Activated naive CD8-positive, alpha-beta T cell treated with anti-CD3 and anti-CD28 coated beads for 36 hours (primary cell): Measurements from ENCODE around the gene OXNAD1. TPM values are rescaled to one million over a fixed set of nuclear protein-coding genes. Genes with fewer than 3 reads are reported as not detected.

ENCODE experiments used
- DNase-seq: peaks from one replicate; pipeline ENCODE4 v3.0.0; 2021
- H3K27ac Mint-ChIP-seq: one replicate; pipeline ENCODE4 v1.8.0; 2022; ENCODE audit warnings: mild to moderate bottlenecking, moderate library complexity, mixed read lengths
- H3K27me3 Mint-ChIP-seq: one replicate; pipeline ENCODE4 v1.8.0; 2022; ENCODE audit warnings: mild to moderate bottlenecking, mixed read lengths
- H3K36me3 Mint-ChIP-seq: one replicate; pipeline ENCODE4 v1.8.0; 2021; ENCODE audit warnings: mild to moderate bottlenecking, mixed read lengths
- H3K4me1 Mint-ChIP-seq: one replicate; pipeline ENCODE4 v1.8.0; 2021; ENCODE audit warnings: mixed read lengths
- H3K4me3 Mint-ChIP-seq: one replicate; pipeline ENCODE4 v1.8.0; 2022; ENCODE audit warnings: mild to moderate bottlenecking, moderate library complexity, mixed read lengths
- H3K9me3 Mint-ChIP-seq: one replicate; pipeline ENCODE4 v1.8.0; 2022; ENCODE audit warnings: mixed read lengths
- total RNA-seq, 2 experiments: library from RNA; stranded (reverse); gene quantifications; one replicate each; pipeline ENCODE4 v1.2.3, GENCODE V29; 2021

OXNAD1 gene
- total RNA-seq, 2 experiments from 2014 or later = 37.9 to 41.8 TPM

DNA sequence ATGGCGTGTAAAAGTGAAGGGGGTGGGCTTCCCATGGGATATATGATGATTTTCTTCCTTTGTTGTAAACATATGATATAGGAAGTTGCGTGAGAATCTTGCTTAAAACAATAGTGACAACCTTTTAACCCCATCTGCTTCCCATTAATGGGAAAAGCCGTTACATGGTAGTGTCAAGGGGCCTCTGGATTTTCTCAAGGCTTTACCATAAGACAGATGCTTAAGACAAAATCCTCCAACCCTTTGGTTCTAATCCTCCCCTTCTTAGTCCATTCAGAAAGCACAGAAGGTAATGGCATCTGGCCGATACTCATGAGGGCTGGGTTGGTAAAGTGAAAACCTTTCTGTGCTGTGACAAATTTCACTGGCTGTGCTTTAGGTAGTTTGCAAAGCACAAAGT, 25.2 kb upstream of the OXNAD1 start:
- H3K27me3 Mint-ChIP-seq = no peaks in the 10 kb centered on the region
- no peak for DNase-seq
- H3K36me3 Mint-ChIP-seq = no peaks in the 10 kb centered on the region
- no peak overlapping the region for H3K27ac Mint-ChIP-seq
- peaks cover 4% of the 10 kb centered on the region for H3K4me1 Mint-ChIP-seq
- no peaks in the 10 kb centered on the region for H3K9me3 Mint-ChIP-seq
- no peak overlapping the region for H3K4me3 Mint-ChIP-seq

DNA sequence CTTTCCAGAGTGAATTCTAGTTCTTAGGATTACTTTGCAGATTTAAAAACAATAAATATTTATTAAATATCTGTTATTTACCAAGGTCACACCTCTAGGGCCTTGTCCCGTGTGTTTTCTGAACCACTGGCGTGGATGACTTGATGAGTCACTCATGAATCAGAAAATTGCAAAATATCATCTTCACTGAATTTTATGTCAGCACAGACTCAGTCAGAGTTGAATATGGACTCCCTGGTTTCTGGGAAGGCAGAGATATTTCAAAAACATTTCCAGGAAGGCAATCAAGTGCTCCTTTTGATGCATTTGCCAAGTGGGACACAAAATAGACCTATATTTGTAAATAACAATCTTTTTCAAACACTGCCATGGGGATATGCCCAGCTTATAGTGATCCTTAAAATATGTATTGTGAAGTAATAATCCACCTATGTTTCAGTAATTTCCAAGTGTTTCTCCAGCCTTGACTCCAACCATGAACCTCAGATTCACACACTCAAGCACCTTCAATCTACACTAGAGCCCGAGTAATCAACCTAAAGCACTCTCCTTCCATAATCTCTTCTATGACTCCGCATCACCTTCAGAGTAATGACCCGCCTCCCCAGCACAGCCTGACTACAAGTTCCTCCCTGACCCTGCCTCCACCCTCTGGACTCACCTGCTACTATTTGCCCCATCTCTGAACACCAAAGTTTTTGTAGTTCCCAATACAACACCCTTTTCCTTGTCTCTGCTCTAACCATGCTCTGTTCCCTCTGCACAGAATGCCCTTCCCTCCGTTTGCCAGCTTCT, 24.6 kb upstream of the OXNAD1 start:
- Mint-ChIP-seq H3K36me3 (no peaks in the 10 kb centered on the region), H3K9me3 (no peaks in the 10 kb centered on the region), H3K4me3 (no peak overlapping the region), H3K27me3 (no peaks in the 10 kb centered on the region), H3K27ac (no peak overlapping the region), H3K4me1 (peaks cover 4% of the 10 kb centered on the region)
- no peak for DNase-seq

DNA sequence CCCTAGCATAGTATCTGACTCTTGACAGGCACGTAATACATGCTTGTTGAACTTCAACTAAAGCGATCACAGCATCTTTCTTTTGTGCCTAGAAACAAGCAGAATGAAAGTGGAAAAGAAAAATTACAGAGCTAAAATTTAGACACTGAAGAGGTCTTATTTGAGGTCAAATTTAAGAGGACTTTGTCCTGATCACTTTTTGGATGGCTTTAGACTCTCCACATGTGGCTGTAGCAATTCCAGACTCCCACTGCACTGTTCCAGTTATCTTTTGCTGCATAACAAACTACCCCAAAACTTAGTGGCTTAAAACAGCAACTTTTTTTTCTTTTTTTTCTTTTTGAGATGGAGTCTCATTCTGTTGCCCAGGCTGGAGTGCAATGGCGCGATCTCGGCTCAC, 23.8 kb upstream of the OXNAD1 start:
- Mint-ChIP-seq H3K27me3 (no peaks in the 10 kb centered on the region), H3K9me3 (no peaks in the 10 kb centered on the region), H3K4me3 (no peak overlapping the region), H3K27ac (no peak overlapping the region), H3K4me1 (peaks cover 4% of the 10 kb centered on the region), H3K36me3 (no peaks in the 10 kb centered on the region)
- no peak for DNase-seq

DNA sequence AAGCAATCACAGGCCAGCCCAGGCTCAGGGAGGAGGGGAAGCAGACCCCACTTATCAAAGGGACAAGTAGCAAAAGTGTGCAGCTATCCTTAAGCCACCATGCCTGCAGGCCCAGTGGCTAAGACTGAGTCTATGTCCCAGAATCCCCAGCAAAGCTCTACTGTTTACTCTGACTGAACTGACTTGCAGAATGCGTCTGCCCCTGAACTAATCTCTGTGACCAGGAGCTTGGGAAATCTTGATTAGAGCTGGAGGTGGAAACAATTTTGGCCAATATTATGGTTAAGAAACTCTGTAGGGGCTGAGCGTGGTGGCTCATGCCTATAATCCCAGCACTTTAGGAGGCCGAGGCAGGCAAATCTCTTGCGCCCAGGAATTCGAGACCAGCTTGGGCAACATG, 22.8 kb upstream of the OXNAD1 start:
- Mint-ChIP-seq H3K27me3 (no peaks in the 10 kb centered on the region), H3K27ac (no peak overlapping the region), H3K4me1 (peaks cover 5% of the 10 kb centered on the region), H3K9me3 (no peaks in the 10 kb centered on the region), H3K4me3 (no peak overlapping the region), H3K36me3 (no peaks in the 10 kb centered on the region)
- no peak for DNase-seq

DNA sequence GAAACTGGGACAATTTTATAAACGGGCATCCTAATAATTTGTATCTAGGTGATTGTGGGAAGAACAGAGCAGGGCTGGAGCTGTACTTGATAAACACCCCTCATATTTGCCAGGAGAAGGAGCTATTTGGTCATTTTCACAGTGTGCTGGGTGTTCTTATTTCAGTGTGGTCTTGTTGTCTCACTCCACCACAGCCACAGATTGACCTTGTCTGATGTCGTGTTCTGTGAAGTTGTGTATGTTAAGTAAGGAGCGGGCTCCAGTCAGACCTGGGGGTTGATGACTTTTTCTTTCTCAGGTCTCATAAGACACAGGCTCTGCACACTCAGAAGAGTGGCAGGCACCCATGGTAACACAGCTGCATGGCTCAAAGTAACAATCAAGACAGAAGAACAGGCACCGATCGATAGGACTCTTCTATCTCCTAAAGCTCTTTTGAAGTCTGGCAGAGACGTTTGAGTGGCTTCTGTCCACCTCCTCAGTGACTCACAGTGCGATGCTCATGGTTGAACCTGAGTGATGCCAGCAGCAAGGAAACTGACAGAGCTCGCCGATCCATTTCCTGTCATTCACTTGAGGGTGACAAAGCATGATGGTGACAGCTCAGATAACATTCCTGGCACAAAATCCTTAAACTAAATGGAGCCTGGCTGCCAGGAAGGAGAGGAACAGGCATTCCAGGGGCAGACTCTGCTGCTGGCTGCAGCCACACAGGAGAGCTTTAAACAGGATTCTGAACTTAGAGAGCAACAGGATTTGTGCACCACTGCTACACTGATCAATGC, 21.1 kb upstream of the OXNAD1 start:
- no peak for DNase-seq
- no peak overlapping the region for H3K27ac Mint-ChIP-seq

DNA sequence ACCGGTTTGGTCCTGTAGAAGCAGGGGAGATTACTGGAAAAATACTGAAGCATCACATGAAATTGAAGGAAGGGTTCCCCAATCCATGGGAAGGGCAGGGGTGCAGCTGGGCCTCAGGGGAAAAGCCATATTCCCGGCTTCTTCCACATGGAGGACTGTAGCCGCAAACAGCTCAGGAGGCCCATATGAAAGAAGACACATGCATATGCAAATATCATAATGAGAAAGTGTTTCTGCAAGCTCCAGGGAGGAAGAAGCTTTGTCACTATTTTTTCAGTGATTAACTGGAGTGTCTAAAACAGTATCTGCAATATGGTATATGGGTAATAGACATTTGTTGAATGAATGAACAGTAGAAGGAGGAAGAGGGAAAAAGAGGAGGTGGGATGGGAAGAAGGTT, 19.4 kb upstream of the OXNAD1 start:
- H3K4me1 Mint-ChIP-seq = peaks cover 7% of the 10 kb centered on the region
- no peak overlapping the region for H3K4me3 Mint-ChIP-seq

More for the DNA sequence above, 21.1 kb upstream of the OXNAD1 start:
- Mint-ChIP-seq H3K36me3 (no peaks in the 10 kb centered on the region), H3K4me3 (no peak overlapping the region), H3K27me3 (no peaks in the 10 kb centered on the region), H3K9me3 (no peaks in the 10 kb centered on the region), H3K4me1 (peaks cover 8% of the 10 kb centered on the region)

DNA sequence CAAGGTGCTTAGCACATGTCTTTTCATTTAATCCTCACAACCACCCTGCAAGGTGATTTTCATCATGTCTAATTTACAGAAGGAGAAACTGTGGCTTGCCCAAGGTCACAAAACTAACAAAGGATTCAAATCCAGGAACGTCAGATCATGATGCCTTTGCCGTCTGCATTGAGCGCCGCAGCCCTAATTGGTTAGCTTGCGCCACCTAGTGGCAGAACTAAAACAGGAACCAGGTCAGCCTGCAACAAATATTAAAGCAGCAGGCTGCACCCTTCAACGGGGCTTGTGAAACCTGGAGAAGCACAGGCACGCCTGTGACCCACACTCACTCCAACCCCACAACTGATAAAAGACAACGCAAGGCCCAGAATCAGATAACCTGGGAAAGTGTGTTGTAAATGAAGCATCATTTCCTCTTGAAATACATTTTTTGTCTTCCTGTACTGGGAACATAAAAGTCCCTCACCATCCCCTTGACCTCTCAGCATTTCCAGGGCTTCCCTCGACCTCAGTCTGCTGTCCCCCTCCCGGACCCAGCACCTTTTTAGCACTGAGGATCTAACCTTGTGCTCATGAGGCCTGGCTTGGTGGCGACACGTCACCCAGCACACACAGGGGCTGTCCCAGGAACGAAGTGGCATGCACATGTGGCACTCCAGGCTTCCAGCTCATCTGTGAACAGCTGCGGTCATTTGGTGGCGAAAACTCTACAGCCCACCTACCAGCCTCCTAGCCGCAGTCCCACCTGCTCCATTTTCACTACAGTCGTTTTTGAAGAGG, 17.5 kb upstream of the OXNAD1 start:
- Mint-ChIP-seq H3K27me3 (no peaks in the 10 kb centered on the region), H3K36me3 (no peaks in the 10 kb centered on the region), H3K4me3 (no peak overlapping the region), H3K27ac (no peak overlapping the region), H3K4me1 (peaks cover 4% of the 10 kb centered on the region), H3K9me3 (no peaks in the 10 kb centered on the region)
- peak; percentile 71 for DNase-seq

More for the DNA sequence above, 19.4 kb upstream of the OXNAD1 start:
- Mint-ChIP-seq H3K27me3 (no peaks in the 10 kb centered on the region), H3K36me3 (no peaks in the 10 kb centered on the region), H3K27ac (no peak overlapping the region), H3K9me3 (no peaks in the 10 kb centered on the region)
- DNase-seq = no peak

DNA sequence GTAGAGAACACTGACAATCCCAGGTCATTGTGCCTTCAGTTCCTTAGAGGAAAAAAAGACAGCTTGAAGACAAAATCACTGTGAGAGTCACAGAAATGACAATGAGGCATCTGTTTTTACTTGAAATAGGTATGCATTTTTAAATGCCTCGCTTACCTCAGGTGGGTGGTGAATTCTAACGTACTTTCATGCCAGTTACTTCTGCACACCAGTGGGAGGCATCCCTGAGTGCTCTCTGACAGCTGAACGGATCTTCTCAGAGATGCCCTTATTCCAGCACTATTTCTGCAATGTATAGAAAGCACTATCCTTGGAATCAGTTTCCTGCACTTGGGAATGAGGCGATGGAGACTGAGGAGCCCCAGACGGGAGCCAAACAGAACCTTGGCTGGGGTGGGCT, 16.5 kb upstream of the OXNAD1 start:
- H3K4me3 Mint-ChIP-seq = no peak overlapping the region
- no peaks in the 10 kb centered on the region for H3K27me3 Mint-ChIP-seq
- H3K9me3 Mint-ChIP-seq = no peaks in the 10 kb centered on the region
- H3K4me1 Mint-ChIP-seq = peaks cover 4% of the 10 kb centered on the region
- H3K36me3 Mint-ChIP-seq = no peaks in the 10 kb centered on the region
- H3K27ac Mint-ChIP-seq = no peak overlapping the region
- DNase-seq = no peak

DNA sequence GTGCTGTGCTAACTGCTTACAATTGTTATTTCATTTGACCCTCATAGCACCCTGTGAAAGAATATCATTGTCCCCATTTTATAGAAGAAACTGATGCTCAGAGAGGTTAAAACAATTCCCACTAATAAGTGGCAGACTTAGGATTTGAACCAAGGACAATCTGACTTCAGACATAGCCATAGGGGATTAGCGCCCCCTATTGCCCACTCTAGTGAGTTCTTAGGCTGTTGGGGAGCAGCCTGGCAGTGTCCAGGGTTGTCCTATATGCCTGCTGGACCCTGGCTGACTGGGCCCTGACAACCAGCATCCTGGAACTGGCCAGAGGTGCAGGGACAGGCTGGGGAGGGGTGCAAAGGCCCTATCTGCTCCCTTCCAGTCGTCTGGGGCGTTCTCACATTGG, 15.7 kb upstream of the OXNAD1 start:
- Mint-ChIP-seq H3K36me3 (no peaks in the 10 kb centered on the region), H3K27me3 (no peaks in the 10 kb centered on the region), H3K27ac (no peak overlapping the region), H3K4me3 (no peak overlapping the region), H3K4me1 (peaks cover 5% of the 10 kb centered on the region), H3K9me3 (no peaks in the 10 kb centered on the region)
- no peak for DNase-seq

DNA sequence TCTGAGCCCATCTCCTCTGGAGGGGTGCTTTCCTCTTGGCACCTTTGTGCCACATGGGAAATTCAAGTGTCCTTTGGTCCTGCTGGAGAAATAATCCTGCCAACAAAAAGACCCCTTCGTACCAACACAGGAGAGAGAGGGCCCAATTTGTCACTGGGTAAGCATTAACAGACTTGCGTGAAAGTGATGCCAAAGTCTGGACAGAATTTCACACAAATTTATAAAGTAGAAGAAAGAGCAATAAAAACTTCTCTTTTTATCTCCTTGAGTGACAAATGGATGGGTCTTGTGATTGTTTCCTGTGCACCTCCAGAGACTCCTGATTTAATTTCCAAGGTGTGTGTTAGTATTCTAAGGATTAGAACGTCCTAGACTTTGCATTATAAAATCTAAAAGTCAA, 15.1 kb upstream of the OXNAD1 start:
- Mint-ChIP-seq H3K36me3 (no peaks in the 10 kb centered on the region), H3K4me1 (peaks cover 9% of the 10 kb centered on the region), H3K27me3 (no peaks in the 10 kb centered on the region), H3K9me3 (no peaks in the 10 kb centered on the region), H3K27ac (no peak overlapping the region), H3K4me3 (no peak overlapping the region)
- no peak for DNase-seq

DNA sequence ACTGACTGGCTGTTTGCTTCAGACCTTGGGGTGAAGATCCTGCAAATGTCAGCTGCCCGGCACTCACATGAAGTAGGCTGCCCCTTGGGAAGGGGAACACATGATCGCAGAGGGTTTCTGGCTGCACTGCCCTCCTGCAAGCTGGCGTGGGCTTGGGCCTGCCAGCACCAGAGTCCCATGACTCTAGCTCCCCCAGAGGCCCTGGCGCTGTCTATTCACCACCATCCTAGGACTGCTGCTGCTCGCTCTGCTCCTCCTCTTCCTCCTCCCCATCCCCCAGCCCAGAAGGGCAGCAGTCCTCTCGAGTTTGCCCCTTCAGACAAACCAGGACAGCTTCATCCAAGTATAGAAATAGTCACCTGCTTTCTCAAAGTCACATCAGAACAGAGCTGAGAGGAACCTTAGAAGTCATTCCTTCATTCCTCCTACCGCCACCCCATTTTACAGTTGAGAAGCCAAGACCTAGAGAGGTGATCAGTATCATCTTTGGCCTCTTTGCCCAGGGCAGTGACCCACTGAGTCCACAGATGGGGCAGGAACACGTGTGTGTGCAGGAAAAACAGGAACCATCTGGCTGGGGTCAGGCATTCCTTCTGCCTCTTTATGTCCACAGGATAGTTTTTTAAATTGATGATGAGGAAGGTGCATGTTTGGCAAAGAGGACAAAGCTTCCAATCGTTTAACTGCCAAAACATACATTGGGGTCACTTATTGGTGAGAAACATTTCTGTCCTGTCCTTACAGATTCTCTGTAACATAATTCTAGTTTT, 13.5 kb upstream of the OXNAD1 start:
- Mint-ChIP-seq H3K4me3 (no peak overlapping the region), H3K27me3 (no peaks in the 10 kb centered on the region), H3K9me3 (no peaks in the 10 kb centered on the region)

DNA sequence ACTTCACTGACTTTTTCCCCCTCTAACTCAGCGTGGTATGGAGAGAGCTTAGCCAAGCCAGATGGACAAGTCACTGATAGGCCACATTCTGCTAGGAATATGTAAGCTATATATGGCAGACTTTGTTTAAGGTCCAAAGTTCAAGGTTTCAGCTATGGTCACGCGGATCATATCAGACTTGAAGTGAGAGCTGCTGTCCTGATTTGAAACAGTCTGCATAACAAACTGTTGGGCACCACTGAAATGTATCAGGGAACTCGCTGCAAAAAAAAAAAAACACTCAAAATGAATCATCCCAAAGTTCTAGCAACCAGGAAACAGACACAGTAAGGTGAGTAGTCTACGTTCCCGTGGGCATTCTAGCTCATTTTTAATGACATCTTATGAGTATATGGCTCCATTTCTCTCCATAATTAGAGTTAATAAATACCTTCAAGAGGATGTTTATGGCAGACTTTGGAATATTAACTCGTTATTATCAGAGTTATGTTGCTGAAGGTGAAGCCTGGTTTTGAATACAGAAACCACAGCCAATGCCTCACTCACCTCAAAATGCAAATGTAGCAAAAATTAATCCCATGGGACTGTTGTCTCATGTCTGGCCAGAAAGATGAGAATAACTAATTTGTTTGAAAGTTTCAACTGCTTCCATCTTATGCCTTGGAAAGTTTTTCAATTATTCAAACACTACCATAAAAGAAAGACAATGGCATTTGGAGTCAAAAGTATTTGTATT, 12.6 kb upstream of the OXNAD1 start:
- no peak for DNase-seq
- Mint-ChIP-seq H3K4me1 (peaks cover 11% of the 10 kb centered on the region), H3K36me3 (peaks cover 2% of the 10 kb centered on the region), H3K27ac (no peak overlapping the region), H3K4me3 (no peak overlapping the region), H3K27me3 (no peaks in the 10 kb centered on the region), H3K9me3 (no peaks in the 10 kb centered on the region)

More for the DNA sequence above, 13.5 kb upstream of the OXNAD1 start:
- H3K36me3 Mint-ChIP-seq = no peaks in the 10 kb centered on the region
- no peak for DNase-seq
- no peak overlapping the region for H3K27ac Mint-ChIP-seq
- peaks cover 14% of the 10 kb centered on the region for H3K4me1 Mint-ChIP-seq

DNA sequence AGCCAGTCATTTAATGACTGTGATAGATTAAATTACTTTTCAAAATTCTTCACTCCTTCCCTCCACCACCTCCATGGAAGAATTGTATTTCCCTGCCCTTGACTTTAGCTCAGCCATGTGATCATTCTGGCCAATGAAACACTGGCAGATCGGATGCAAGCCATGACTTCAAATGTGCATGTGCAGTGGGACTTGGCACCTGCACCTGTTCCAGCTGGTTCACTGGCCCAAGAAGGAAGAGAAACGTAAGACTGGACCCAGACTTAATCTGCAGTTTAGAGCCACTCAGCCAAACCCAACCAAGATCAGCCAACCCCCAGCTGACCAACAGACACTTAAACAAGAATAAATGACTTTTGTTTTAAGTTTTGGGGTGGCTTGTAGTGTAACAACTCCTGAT, 12.0 kb upstream of the OXNAD1 start:
- H3K4me3 Mint-ChIP-seq = no peak overlapping the region
- no peaks in the 10 kb centered on the region for H3K27me3 Mint-ChIP-seq
- peaks cover 9% of the 10 kb centered on the region for H3K4me1 Mint-ChIP-seq
- DNase-seq = no peak
- H3K27ac Mint-ChIP-seq = no peak overlapping the region
- H3K36me3 Mint-ChIP-seq = peaks cover 2% of the 10 kb centered on the region
- H3K9me3 Mint-ChIP-seq = no peaks in the 10 kb centered on the region

DNA sequence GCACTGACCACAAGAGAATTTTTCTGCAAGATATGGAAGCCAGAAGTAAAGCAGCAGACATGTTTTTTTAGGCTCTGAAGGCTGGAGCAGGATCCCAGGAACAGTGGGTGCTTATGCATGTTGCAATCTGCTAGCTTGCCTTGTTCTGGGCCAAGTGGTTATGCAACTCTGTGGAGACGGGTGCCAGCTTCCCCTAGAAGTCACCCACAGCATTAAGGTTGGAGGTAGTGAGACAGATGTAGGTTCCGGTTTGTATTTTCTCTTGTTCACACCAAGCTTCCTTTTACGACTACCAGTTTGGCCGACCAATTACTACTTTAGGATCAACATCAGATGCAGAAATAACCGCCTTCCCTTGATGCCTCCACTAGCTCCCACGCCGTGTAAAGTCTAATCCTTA, 11.4 kb upstream of the OXNAD1 start:
- peaks cover 9% of the 10 kb centered on the region for H3K4me1 Mint-ChIP-seq
- H3K9me3 Mint-ChIP-seq = no peaks in the 10 kb centered on the region
- H3K27me3 Mint-ChIP-seq = no peaks in the 10 kb centered on the region
- H3K36me3 Mint-ChIP-seq = peaks cover 2% of the 10 kb centered on the region
- DNase-seq = no peak
- no peak overlapping the region for H3K27ac Mint-ChIP-seq
- H3K4me3 Mint-ChIP-seq = no peak overlapping the region
